AG04450 (cell line): ENCODE measurements around the gene SNX33. TPM values are rescaled to one million over a fixed set of nuclear protein-coding genes. Genes with fewer than 3 reads are reported as not detected.
"Not testable (repeated sequence)": the region's sequence is repeated elsewhere in the genome, so short reads cannot be mapped to it uniquely, and the experiment has no call there.

Experiments used
- CTCF ChIA-PET: fragments of 300-600, 350-600 bp; formaldehyde crosslinking; extraction: SDS; loops from one replicate; lab custom pipeline; 2022; ENCODE audit warnings: antibody characterized with exemption, inconsistent platforms; lab: Charles Lee
- POLR2A ChIA-PET: fragments of 350-600 bp; formaldehyde crosslinking; extraction: SDS; loops from one replicate; lab custom pipeline; 2021; ENCODE audit warnings: antibody characterized with exemption, inconsistent platforms; lab: Yijun Ruan, JAX
- DNase-seq: peaks from one replicate; pipeline ENCODE4 v3.0.0-alpha.2; 2011; ENCODE audit warnings: low read depth, low spot score
- H3K27ac ChIP-seq: one replicate; pipeline ENCODE4 v1.5.1; 2012; ENCODE audit warnings: low read depth, low read length, control low read depth
- H3K27me3 ChIP-seq: one replicate; pipeline ENCODE4 v1.6.0; 2012; ENCODE audit warnings: low read length; ENCODE audit not compliant: control insufficient read depth, insufficient read depth
- H3K4me3 ChIP-seq: 2 replicates; pipeline ENCODE4 v1.5.1; 2011; ENCODE audit warnings: mild to moderate bottlenecking, low read depth, low read length, control low read depth
- H3K9me3 ChIP-seq: 2 replicates; pipeline ENCODE4 v1.5.1; 2012; ENCODE audit warnings: low read length; ENCODE audit not compliant: control insufficient read depth, insufficient read depth
- polyA plus RNA-seq: library from polyadenylated mRNA; depleted of rRNA; stranded (reverse); fragments of >200 nt; gene quantifications from 2 replicates; pipeline ENCODE4 v1.2.3, GENCODE V29; 2011
- TF ChIP-seq, protein P1 (sequence below): IDR thresholded peaks from 2 replicates; pipeline ENCODE4 v1.5.1; 2011; ENCODE audit warnings: low read depth, low read length, control low read depth, inconsistent platforms

Gene SNX33
- polyA plus RNA-seq, 1 experiment: 14.2 TPM

DNA sequence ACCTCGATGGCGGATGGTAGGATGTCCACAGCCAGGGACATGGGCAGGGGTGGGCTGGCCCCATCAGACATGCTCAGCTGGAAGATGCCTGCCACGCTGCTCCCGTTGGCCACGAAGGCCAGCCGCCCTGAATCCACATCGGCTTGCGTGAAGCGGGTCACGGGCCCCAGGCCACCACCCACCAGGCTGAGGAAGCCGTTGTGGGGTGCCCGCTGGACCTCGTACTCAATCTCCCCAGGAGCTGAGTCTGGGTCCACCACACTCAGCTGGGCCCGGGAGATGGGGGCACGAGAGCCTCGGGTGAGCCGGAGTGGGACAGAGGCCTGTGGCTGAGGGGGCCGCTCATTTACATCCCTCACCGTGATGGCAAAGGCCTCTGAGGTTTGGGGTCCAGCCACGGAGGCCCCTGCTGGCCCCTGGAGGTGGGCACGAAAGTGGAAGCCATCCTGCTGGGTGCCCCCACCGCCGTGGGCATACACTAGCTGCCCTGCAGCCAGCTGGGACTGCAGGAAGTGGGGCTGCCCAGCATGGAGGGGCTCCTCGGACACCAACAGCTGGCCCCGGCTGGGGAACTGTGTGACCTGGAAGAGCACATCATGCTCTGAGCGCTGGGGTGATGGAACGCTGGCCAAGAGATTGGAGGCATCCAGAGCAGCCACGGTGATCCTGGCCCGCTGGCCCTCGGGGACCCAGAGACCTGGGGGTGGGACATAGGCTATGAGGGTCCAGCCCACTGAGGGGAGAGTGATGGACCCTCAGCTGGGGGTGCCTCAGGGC is 29.2 kb downstream of the SNX33 start:
- H3K27me3 ChIP-seq: no peaks in the 10 kb centered on the region
- TF ChIP-seq, protein P1, sequence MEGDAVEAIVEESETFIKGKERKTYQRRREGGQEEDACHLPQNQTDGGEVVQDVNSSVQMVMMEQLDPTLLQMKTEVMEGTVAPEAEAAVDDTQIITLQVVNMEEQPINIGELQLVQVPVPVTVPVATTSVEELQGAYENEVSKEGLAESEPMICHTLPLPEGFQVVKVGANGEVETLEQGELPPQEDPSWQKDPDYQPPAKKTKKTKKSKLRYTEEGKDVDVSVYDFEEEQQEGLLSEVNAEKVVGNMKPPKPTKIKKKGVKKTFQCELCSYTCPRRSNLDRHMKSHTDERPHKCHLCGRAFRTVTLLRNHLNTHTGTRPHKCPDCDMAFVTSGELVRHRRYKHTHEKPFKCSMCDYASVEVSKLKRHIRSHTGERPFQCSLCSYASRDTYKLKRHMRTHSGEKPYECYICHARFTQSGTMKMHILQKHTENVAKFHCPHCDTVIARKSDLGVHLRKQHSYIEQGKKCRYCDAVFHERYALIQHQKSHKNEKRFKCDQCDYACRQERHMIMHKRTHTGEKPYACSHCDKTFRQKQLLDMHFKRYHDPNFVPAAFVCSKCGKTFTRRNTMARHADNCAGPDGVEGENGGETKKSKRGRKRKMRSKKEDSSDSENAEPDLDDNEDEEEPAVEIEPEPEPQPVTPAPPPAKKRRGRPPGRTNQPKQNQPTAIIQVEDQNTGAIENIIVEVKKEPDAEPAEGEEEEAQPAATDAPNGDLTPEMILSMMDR: no peak
- DNase-seq: no peak
- no peaks in the 10 kb centered on the region; the same call in 1 of the 2 replicates for H3K9me3 ChIP-seq
- CTCF ChIA-PET: no interaction called here
- H3K4me3 ChIP-seq: no peak overlapping the region
- H3K27ac ChIP-seq: no peak overlapping the region
- POLR2A ChIA-PET: no interaction called here

DNA sequence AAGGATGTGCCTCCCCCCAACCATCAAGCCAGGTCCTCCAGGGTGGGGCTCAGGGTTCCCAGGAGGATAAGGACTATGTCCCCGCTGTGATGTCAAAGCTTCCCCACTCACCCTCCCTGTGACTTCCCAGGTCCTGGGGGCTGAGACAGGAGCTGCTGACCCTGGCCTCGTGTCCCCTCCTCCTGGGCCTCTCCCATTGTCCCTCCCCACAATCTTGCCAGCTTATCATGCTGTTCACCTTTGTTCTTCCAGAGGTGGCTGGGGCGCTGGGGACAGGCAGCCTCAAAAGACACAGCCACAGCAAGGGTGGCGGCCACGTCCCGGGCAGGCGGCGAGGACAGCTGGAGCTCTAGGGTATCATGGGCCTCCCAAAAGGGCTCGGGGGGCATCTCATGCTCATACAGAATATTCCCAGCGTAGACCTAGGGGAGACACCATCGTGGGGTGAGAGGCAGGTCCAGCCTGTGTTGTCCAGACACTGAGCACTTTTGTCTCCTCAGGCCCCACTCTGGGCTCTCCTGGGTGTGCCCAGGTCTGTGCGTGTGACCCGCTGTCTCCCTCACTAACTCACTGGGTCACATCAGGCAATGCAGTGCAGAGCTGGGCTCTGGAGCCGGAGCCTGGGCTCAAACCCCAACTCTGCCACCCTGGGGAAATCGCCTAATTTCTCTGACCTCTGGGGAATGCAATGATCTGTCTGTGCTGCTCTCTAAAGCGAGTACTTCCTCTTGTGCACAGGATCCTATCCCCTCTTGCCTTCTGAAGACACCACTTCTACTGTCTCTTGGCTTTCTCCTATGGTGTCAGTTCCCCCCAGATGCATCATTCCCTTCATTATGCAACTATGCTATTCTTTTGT is 30.0 kb downstream of the SNX33 start:
- no peak for DNase-seq
- TF ChIP-seq, protein P1: no peak
- no peaks in the 10 kb centered on the region for H3K27me3 ChIP-seq
- ChIA-PET CTCF (interaction anchor here (1.1 kb wide), 1 partner anchor 39 kb away, joined by 5 read pairs; no protein-coding TSS in a partner anchor), POLR2A (no interaction called here)
- H3K4me3 ChIP-seq: no peak overlapping the region
- no peaks in the 10 kb centered on the region; the same call in 1 of the 2 replicates for H3K9me3 ChIP-seq
- H3K27ac ChIP-seq: no peak overlapping the region

DNA sequence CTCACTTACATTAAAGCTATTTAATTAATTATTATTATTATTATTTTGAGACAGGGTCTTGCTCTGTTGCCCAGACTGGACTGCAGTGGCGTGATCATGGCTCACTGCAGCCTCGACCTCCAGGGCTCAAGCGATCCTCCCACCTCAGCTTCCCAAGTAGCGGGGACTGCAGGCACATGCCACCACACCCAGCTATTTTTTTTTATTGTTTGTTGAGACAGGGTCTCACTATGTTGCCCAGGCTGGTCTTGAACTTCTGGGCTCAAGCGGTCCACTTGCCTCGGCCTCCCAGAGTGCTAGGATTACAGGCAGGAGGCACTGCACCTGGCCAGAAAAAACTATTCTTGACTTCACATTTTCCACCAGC is 30.6 kb downstream of the SNX33 start:
- not testable (repeated sequence) for H3K9me3 ChIP-seq, H3K27me3 ChIP-seq, H3K27ac ChIP-seq, H3K4me3 ChIP-seq, DNase-seq
- CTCF ChIA-PET: interaction anchor here (1.1 kb wide), 1 partner anchor 40 kb away, joined by 5 read pairs; no protein-coding TSS in a partner anchor
- POLR2A ChIA-PET: interaction anchor here (0.6 kb wide), 1 partner anchor 143 kb away, joined by 6 read pairs; no protein-coding TSS in a partner anchor

DNA sequence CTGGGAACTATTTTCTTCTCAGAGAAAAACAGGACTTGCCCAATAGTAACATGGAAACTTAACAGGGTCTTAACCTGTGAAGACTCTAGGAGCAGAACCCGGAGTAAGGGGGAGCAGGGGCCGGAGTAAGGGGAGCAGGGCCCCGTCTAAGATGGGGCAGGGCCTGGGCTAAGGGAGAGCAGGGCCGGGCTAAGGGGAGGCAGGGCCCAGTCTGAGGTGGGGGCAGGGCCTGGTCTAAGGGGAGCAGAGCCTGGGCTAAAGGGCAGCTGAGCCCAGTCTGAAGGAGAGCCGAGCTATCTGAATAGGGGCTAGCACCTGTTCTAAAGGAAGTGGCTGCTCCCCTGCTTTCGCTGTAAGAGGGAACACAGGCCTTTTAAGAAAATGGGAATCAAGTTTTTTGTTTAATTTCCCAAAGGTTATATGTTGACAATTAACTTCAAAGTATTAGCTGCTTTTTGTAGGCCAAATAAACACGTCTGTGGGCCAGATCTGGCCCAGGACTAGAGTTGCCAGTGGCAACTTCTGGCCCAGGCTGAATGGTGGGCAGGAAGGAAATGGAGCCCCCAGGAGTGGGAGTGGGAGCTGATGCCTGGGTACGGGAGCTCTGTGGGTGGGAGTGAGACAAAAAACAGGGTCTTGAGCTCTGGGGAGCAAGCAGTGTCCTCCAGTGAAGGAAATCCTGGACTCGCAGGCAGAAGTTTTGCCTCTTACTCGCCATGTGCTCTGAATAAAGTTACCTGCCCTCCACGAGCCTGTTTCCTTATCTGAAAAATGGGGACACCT is 32.5 kb downstream of the SNX33 start:
- Histone ChIP-seq H3K4me3 (no peak overlapping the region), H3K27me3 (no peaks in the 10 kb centered on the region), H3K9me3 (no peaks in the 10 kb centered on the region), H3K27ac (no peak overlapping the region)
- ChIA-PET CTCF (interaction anchor here (0.7 to 1.7 kb wide), 3 partner anchors 9 to 122 kb away, joined by 3 to 5 read pairs (median 4); no protein-coding TSS in a partner anchor), POLR2A (no interaction called here)
- TF ChIP-seq, protein P1: no peak
- DNase-seq: no peak
